ENCODE results near the gene TTLL5.

DNA sequence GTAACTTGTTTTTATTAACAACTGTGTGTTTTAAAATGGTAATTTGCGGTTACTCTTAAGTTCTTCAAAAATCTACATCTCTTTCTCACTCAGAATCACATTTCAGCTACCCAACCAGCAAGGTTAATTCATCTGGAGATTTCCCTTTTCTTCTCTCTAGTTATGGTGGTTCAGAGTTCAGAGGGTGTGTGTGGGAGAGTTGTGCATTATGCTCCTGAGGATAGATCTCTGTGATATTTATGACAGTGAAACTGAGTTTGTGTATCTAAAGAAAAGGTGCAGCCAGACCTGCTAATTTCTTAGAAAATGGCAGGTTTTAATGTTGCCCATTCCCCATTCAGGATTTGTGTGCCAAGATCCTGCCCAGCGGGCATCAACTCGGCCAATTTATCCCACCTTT lies 73.8 kb downstream of the TTLL5 start:
- TF ChIP-seq, protein P1, sequence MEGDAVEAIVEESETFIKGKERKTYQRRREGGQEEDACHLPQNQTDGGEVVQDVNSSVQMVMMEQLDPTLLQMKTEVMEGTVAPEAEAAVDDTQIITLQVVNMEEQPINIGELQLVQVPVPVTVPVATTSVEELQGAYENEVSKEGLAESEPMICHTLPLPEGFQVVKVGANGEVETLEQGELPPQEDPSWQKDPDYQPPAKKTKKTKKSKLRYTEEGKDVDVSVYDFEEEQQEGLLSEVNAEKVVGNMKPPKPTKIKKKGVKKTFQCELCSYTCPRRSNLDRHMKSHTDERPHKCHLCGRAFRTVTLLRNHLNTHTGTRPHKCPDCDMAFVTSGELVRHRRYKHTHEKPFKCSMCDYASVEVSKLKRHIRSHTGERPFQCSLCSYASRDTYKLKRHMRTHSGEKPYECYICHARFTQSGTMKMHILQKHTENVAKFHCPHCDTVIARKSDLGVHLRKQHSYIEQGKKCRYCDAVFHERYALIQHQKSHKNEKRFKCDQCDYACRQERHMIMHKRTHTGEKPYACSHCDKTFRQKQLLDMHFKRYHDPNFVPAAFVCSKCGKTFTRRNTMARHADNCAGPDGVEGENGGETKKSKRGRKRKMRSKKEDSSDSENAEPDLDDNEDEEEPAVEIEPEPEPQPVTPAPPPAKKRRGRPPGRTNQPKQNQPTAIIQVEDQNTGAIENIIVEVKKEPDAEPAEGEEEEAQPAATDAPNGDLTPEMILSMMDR (IDR thresholded peaks at IDR 0.05; ENCODE audit: insufficient read depth, low read length, poor library complexity, severe bottlenecking): no peak
- TF ChIP-seq EZH2phosphoT487 (conservative IDR thresholded peaks at IDR 0.05; ENCODE audit: low read length): no peak

Data from SU-DHL-6 (cell line).